WTC11 (cell line): ENCODE data around the gene PCDHB3.

Source experiments
- CREB1 ChIP-seq: sonication (generic); formaldehyde crosslinking; IDR thresholded peaks from 2 replicates; pipeline ENCODE4 v1.8.0; 2023; ENCODE audit warnings: mild to moderate bottlenecking, missing genetic modification reagents
- CTCF ChIP-seq: fragments of 200-600 bp; IDR thresholded peaks from 2 replicates; pipeline ENCODE4 v1.8.0; 2022; ENCODE audit warnings: antibody characterized with exemption
- FOXP4 ChIP-seq: sonication (generic); formaldehyde crosslinking; IDR thresholded peaks from 2 replicates; pipeline ENCODE4 v1.8.0; 2022; ENCODE audit warnings: mild to moderate bottlenecking, missing genetic modification reagents
- HMGA2 ChIP-seq: fragments of 250-450 bp; sonication (Bioruptor Pico); IDR thresholded peaks from 2 replicates; pipeline ENCODE4 v1.4.0; 2021; ENCODE audit warnings: mild to moderate bottlenecking, moderate library complexity
- HMGXB4 ChIP-seq: sonication (generic); formaldehyde crosslinking; IDR thresholded peaks from 2 replicates; pipeline ENCODE4 v1.8.1; 2023; ENCODE audit warnings: mild to moderate bottlenecking, moderate library complexity, missing genetic modification reagents
- MAX ChIP-seq: sonication (generic); formaldehyde crosslinking; IDR thresholded peaks from 2 replicates; pipeline ENCODE4 v1.8.0; 2022; ENCODE audit warnings: mild to moderate bottlenecking, missing genetic modification reagents
- MXD4 ChIP-seq: fragments of 250-450 bp; sonication (Bioruptor Pico); IDR thresholded peaks from 2 replicates; pipeline ENCODE4 v1.8.0; 2021; ENCODE audit warnings: mild to moderate bottlenecking, moderate library complexity, borderline replicate concordance
- NFE2L1 ChIP-seq: sonication (generic); formaldehyde crosslinking; IDR thresholded peaks from 2 replicates; pipeline ENCODE4 v1.8.1; 2023; ENCODE audit warnings: missing genetic modification reagents
- PREB ChIP-seq: sonication (generic); formaldehyde crosslinking; IDR thresholded peaks from 2 replicates; pipeline ENCODE4 v1.8.1; 2022; ENCODE audit warnings: mild to moderate bottlenecking, missing genetic modification reagents, moderate library complexity, borderline replicate concordance
- SMAD3 ChIP-seq: sonication (generic); formaldehyde crosslinking; IDR thresholded peaks from 2 replicates; pipeline ENCODE4 v1.8.0; 2022; ENCODE audit warnings: missing genetic modification reagents, mild to moderate bottlenecking, borderline replicate concordance
- SMAD4 ChIP-seq: sonication (generic); formaldehyde crosslinking; IDR thresholded peaks from 2 replicates; pipeline ENCODE4 v1.8.0; 2022; ENCODE audit warnings: mild to moderate bottlenecking, missing genetic modification reagents
- SP1 ChIP-seq: sonication (generic); formaldehyde crosslinking; conservative IDR thresholded peaks from 2 replicates; pipeline ENCODE4 v1.8.1; 2022; ENCODE audit warnings: missing genetic modification reagents
- TEAD1 ChIP-seq: sonication (generic); formaldehyde crosslinking; IDR thresholded peaks from 2 replicates; pipeline ENCODE4 v1.8.0; 2022; ENCODE audit warnings: mild to moderate bottlenecking, missing genetic modification reagents

- TF ChIP-seq CREB1 (CRISPR knock-in tag) (no peak), CTCF (no peak), HMGA2 (CRISPR knock-in tag) (no peak), MAX (CRISPR knock-in tag) (no peak), SMAD3 (no peak), TEAD1 (CRISPR knock-in tag) (no peak), NFE2L1 (no peak), PREB (CRISPR knock-in tag) (no peak), SP1 (CRISPR knock-in tag) (no peak), SMAD4 (CRISPR knock-in tag) (no peak), HMGXB4 (CRISPR knock-in tag) (no peak), FOXP4 (CRISPR knock-in tag) (no peak), MXD4 (no peak)
These were observed 19.0 kb downstream of the PCDHB3 start for GRCh38 chr5:141119250-141119649.
